GM19239 (cell line): Measurements from ENCODE around the gene CCL27.
A peak's percentile ranks its signal among the peaks of the same experiment; 100 is the strongest.
"Not testable (repeated sequence)": the region's sequence is repeated elsewhere in the genome, so short reads cannot be mapped to it uniquely, and the experiment has no call there.

Source experiments
- DNase-seq: peaks from one replicate; pipeline ENCODE4 v3.0.0; 2011; ENCODE audit warnings: low spot score; ENCODE audit not compliant: insufficient read length
- FAIRE-seq: peaks from 2 replicates; lab custom pipeline; 2011; peaks lifted over from hg19 to GRCh38; lab: Jason Lieb, UNC

CCL27 gene

DNA sequence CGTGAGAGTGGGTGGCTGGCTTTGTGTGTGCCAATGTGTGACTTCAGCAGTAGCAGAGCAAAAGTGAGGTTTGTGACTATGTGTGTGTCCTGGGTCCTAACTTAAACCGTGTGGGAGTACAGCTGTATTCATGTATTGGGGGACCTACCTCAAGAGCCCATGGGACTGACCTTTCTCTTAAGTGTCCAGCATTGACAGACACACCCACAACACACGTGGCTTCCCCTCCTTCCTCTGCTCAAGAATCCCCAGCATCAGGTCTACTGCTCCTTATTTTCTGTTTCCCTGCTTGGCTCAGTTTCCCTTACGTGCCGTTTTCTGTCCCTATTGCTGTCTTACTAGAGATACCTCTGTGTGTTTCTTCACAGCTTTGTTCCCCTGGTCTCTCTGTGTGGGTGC, 9.9 kb downstream of the CCL27 start:
- no peak for DNase-seq
- no peak for FAIRE-seq

DNA sequence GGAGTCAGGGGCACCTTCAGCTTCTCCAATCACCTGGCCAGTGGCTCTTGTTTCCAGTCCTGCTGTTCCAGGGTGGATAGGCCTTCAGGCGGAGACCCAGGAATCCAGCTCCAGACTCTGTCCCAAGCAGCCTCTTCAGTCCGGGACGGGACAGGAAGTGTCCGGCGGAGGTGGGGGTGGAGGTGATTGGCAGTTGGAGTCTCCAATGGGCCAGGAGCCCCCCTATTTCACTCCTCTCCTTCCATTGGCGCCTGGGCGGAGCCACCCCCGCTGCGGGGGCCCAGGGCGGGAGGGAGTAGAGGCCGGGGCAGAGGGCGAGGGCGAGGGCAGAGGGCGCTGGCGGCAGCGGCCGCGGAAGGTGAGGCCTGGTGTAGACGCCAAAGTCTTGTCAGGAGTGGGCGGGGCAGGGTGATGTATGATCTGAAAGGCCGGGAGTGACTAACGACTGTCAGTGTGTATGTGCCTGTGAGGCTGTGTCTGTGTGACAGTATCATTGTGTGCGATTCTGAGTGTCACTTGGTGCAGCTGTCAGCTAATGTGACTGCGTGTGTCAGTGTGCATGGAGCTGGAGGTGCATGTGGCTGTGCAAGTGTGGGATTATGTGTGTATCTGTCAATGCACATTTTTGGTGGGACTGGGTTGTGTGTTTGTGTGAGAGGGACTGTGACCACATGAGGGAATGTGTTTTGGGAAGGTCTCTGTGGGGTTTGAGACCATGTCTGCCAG, 10.4 kb downstream of the CCL27 start, which contains the start of gene IL11RA:
Gene IL11RA (plus strand): TSS at position 310 of the 726 bp plus-strand sequence. CDS start 3,033 bp downstream, outside the sequence.
- FAIRE-seq, result no peak
- DNase-seq, result no peak

DNA sequence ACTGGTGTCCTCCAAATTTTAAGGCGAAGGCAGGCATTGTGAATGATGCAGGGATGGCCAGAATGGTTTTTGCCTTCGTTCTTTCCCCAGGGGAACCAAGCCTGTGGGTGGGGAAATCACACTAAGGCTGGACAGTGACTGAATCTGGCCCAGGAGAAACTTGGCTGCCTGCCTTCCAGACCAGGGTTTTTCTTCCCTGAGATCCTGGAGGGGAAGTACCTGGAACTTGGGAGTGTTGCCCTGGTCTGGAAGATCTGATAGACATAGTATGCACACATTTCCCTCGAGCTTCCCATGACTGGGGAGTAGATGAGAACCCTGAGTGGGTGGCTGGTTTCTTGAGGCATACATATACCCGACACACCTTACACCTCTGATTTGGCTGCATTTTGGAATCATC, 11.1 kb downstream of the CCL27 start:
- DNase-seq (no peak), FAIRE-seq (no peak)

DNA sequence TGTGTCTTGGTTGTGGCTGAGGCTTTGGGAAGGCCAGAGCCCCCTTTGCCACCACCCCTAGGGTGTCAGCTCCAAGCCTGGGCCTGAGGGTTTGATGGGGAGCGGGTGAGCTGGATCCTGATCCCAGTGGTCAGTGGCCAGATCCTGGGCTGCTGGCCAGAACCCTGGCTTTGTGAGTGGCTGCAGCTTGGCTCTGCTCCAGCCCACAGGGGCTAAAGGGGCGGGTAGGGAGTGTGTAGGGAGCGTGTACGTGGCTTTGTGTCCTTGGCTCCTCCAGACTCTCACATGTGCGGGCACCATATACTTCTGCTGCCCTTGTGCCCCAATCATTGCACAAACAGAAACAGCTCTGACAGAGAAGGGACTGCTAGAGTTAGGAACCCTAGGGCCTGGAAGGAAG, 11.6 kb downstream of the CCL27 start:
- DNase-seq (no peak), FAIRE-seq (no peak)

DNA sequence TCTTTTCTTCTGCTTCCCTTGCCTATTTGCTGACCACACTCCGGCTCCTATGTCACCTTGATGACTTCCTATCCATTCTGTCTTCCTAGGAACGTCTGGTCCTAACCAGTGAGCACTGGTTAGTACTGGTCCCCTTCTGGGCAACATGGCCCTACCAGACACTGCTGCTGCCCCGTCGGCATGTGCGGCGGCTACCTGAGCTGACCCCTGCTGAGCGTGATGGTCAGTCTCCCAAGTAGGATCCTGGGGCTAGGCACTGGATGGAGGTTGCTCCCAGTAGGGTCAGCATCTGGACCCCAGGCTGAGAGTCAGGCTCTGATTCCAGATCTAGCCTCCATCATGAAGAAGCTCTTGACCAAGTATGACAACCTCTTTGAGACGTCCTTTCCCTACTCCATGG, 13.8 kb downstream of the CCL27 start:
- FAIRE-seq (no peak), DNase-seq (no peak)

DNA sequence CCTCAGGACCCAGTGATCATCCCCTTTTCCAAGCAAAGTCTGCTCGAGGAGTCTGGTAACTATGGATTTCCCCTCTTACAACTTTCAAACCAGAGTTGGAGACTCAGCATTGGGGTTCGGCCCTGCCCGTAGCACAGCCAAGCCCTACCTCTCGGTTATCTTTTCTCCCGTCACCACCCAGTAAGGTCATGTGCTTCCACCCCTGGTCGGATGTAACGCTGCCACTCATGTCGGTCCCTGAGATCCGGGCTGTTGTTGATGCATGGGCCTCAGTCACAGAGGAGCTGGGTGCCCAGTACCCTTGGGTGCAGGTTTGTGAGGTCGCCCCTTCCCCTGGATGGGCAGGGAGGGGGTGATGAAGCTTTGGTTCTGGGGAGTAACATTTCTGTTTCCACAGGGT, 14.8 kb downstream of the CCL27 start:
- DNase-seq (no peak), FAIRE-seq (no peak)

DNA sequence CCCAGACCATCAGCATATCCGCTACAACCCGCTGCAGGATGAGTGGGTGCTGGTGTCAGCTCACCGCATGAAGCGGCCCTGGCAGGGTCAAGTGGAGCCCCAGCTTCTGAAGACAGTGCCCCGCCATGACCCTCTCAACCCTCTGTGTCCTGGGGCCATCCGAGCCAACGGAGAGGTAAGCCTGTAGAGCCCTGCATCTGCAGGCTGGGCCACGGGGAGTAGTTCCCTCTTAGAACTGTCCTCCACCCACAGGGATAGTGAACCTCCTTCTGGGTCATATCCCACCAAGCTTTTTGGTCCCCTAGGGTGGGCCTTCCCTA, 15.4 kb downstream of the CCL27 start:
- DNase-seq (no peak), FAIRE-seq (no peak)

DNA sequence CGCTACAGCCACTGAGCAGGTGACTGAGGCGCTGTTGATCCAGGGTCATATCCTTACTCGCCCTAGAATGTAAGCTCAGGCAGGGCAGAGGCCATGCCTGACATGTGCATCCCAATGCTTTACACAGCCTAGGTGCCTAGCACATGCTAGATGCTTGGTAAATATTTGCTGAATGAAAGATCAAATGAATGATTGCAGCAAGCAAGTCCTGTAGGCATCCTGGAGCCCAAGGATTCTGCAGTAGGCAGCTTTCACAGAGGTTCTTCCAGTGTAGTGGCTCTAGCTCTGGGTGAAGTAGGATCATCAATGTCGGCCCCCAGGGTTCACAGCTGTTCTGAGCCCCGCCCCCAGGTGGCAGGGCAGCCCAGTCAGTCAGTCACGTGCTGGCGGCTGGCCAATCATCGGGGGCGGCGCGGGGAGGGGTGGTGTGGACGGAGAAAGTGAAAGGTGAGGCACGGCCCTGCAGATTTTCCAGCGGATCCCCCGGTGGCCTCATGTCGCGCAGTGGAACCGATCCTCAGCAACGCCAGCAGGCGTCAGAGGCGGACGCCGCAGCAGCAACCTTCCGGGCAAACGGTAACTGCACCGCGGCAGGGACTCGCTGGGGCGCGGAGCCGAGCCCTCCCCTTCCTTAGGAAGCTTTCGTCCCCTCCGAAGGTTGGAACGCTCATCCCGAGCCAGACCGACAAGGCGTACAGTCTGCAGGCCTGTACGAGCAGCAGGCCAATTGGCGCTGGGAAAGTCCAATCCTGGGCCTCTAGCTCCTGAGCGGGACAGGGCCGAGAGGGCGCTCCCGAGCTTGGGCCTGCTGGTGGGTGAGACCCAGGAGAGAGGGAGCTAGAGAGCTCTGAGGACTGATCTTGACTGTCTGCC, 16.0 kb downstream of the CCL27 start, which contains the start of gene GALT:
Gene GALT (plus strand): TSS at position 465 of the 873 bp plus-strand sequence. CDS start 30 bp downstream, at position 495.
- DNase-seq (peak; percentile 94), FAIRE-seq (peak; percentile 97)

DNA sequence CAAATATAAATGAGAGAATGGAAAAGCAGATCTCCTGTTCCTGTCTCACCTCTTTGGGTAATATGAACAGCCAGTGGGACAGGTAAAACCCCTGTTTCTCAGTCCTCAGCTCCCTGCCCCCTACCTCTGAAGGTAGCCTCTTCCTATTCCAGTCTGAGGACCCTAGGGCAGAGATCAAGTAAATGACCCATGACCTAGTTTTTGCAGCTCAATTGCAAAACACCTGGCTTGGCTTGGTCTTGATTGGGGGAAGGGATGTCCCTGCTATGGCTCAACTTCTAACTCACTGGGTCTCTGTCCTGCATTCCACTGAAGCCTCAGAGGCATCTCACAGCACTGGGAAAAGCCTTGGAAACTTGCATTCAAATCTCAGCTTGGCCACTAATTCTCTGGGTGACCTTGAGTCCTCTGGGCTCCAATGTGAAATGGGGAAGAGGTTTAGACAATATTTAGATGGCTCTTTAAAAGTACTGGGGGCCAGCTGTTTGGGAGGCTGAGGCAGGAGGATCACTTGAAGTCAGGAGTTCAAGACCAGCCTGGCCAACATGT, 17.6 kb downstream of the CCL27 start:
- FAIRE-seq (no peak), DNase-seq (no peak)

DNA sequence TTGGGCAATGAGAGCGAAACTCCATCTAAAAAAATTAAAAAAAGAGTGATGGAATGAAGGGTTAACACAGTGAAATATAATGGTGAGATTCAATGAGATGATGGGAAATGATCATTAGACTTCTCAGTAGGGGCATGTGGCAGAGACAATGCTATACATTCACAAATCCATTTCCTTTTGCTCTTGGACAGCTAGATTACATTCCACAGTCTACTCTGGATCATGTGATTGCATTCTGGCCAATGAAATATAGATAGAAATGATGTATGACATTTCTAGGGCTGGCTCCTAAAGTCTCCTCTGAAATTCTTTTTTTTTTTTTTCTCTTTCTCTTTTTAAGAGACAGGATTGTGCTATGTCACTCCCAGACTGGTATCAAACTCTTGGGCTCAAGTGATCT, 19.8 kb downstream of the CCL27 start:
- no peak for FAIRE-seq
- no peak for DNase-seq

DNA sequence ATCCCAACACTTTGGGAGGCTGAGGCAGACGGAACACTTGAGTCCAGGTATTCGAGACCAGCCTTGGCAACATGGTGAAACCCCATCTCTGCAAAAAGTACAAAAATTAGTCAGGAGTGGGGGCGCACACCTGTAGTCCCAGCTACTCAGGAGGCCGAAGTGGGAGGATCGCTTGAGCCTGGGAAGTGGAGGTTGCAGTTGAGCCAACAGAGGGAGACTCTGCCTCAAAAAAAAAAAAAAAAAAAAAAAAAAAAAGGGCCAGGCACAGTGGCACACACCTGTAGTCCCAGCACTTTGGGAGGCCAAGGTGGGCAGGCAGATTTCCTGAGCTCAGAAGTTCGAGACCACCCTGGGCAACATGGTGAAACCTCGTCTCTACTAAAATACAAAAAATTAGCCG, 23.1 kb downstream of the CCL27 start:
- FAIRE-seq, DNase-seq: not testable (repeated sequence)

DNA sequence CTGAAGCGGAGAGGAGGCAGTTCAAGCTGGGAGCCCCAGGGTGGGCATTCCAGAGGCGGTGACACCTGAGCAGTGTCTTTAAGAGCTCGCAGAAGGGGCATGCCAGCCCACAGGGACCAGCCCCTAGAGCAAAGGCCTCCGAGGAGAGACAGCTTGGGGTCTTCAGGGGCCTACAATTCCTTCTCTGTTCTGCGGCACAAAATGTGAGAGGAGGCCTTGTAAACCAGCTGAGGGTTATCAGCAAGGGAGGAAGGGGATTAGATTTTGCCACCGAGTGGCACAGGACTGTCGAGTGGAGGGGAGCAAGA, 24.4 kb downstream of the CCL27 start:
- FAIRE-seq (no peak), DNase-seq (no peak)

DNA sequence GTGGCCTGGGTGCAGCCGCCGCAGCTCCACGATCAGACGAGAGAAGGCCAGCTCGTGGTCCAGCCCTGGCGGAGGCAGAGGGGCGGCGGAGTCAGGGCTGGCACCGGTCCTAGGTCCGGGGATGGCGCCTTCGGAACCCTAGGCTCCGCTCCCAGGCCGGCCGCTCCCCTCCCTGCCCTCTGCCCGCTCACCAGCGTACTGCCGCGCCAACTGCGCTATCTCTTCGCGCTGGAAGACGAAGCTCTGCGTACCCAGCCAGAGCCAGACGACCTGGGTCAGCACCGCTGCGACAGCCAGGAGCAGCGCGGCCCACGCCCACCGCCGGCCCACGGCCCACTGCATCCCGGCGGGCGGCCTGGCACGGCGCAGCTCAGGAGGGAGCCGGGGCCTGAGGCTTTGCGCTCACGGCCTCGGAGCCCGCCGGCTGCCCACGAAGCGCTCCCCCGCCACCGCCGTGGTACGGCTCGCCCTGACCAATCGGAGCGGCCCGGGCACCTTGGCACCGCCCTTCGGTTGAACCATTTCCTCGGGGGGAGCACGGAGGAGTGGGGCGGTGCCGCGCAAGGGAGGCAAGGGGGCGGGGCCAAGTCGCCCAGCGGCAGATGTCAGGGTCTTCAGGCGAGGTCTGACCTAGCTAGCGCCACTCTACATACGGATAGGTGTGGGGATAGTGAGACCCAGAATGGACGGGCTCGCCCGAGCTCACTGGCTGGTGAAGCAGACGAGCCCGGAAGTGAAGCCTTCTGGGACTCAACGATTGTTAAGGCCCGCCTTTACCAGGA, 24.9 kb downstream of the CCL27 start, which contains the start of gene SIGMAR1:
Gene SIGMAR1 (minus strand): TSS at position 432 of the 782 bp plus-strand sequence. CDS start 90 bp downstream, at position 342.
- peak; percentile 79 for DNase-seq
- FAIRE-seq, result peak; percentile 86

DNA sequence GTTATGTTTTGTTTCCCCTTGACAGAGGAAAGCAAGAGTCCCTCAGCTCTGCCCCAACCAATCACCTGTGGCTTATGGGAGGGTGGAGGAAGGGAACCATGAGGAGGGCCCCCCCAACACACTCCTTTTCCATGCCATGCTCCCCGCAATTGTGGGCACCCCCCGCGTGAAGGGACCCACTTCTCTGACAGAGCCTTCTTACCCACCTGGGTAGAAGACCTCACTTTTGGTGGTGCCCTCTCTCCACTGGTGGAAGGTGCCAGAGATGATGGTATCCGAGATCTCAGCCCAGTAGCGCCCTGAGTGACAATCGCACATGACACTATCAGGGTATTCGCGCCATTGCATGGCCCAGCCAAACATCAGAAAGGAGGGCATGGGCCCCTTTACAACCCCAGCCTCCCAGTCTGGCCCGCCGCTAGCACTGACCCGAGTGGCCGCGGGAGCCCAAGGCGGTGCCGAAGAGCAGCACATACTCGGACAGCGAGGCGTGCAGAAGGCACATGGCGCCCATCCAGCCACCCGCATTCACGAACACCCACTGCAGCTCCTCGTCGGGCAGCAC, 25.6 kb downstream of the CCL27 start:
- no peak for FAIRE-seq

DNA sequence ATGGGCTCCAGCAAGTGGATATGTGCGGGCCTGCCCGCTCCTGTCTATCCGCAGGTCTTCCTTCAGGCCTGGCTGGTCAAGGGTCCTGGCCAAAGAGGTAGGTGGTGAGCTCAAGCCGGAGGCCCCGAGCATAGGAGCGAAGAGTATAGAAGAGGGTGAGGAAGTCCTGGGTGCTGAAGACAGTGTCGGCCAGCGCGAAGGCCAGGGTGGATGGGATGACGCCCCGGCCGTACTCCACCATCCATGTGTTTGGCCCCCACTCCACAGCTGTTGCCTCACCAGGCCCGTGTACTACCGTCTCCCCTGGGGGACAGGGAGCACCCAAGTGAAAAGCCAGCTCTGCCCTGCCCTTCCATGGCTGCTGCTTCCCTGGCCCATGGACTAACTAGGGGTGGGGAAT, 26.9 kb downstream of the CCL27 start:
- FAIRE-seq (no peak), DNase-seq (no peak)

More for the DNA sequence above, 25.6 kb downstream of the CCL27 start:
- DNase-seq, result no peak

DNA sequence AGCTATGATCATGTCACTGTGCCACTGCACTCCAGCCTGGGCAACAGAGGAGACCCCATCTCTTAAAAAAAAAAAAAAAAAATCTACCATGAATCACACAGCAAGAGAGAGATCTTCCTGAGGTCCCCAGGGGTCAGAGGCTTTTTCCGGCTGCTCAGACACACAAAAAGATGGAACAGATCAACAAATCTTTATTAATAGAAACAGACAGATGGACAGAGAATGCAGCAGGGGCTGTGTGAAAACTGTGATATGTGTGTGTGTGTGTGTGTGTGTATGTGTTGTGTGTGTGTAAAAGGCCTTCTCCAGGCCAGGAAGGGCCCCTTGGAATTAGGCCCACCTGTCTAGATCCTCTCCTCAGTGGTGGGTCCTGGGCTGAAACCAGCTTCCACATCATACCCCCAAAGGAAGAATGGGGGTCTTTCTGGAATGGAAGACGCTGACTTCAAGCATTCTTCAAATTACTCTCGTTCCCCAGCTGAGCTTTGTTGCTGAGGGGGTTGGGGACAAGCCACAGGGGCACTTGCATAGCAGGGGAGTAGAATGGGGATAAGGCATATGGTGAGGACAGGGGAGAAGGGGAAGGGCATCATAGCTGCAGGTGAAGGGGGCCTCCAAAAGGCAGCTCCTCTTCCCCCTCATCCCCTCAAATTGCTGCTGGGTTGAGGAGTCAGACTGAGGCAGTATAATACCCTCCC, 27.8 kb downstream of the CCL27 start:
- FAIRE-seq, result no peak

DNA sequence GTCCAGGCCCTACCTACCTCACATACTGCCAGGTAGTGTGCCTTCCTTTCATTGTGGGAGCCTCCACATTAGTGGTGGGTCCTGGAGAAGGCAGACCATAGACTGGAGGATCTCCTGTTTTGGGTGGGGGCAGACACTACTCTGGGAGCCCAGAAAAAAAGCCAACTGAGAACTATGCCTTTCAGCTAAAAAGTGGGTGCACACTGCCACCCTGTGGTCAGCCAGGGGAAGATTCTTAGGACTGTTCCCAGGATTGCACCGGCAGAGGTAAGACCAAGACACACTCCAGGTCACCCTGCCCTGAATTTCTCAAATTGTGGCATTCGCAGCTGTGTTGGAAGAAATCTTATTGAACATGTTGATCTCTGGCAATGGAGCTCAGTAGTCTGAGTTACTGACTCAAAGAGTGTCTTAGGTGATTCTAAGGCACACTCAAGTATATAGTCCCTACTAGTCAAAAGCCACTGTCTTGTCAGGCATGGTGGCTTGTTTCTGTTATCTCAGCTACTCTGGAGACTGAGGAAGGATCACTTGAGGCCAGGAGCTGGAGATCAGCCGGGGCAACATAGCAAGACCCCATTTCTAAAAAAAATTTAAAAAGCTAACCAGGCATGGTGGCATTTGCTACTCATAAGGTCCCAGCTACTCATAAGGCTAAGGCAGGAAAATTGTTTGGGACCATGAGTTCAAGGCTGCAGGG, 28.5 kb downstream of the CCL27 start:
- DNase-seq (peak; percentile 80), FAIRE-seq (peak; percentile 86)

More for the DNA sequence above, 27.8 kb downstream of the CCL27 start:
- no peak for DNase-seq

DNA sequence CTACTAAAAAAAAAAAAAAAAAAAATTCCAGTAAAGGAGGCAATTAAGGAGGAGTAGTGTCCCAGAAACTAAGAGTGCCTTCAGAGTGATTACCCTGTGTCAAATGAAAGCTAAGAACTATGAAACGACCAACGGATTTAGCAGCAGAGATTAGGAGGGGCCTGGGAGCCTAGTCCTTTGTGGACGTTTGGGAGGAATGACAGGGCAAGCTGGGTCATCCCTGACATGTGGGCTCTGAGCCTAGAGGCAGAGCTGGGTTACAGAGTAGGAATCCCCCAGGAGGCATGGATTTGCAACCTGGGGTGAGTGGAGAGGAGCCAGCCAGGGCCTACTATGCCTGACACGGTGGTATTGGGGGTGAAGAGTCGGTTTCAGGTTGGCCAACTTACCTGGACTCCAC, 29.3 kb downstream of the CCL27 start:
- no peak for FAIRE-seq
- no peak for DNase-seq
